Gastroesophageal sphincter (tissue), 3 donors: ENCODE results near the gene LSM6.

Experiments
- POLR2A ChIP-seq, 2 donors: fragments of 450-650 bp; IDR thresholded peaks; one replicate each; pipeline ENCODE4 v1.6.1; 2017; ENCODE audit warnings: antibody characterized with exemption in 2 of 2, mild to moderate bottlenecking in 2 of 2, moderate library complexity in 1 of 2
- POLR2AphosphoS5 ChIP-seq: sonication (generic); formaldehyde crosslinking; IDR thresholded peaks from one replicate; pipeline ENCODE4 v1.6.1; 2017; ENCODE audit warnings: antibody characterized with exemption
- TF ChIP-seq, protein P1 (sequence below), 4 experiments: fragments of 200-600 bp in 2 of 4; fragments of 450-650 bp in 2 of 4; sonication (generic) in 1 of 4; IDR thresholded peaks; one replicate each; pipeline ENCODE4 v1.5.1; 2017 to 2019; ENCODE audit warnings: antibody characterized with exemption in 4 of 4, mild to moderate bottlenecking in 2 of 4, moderate library complexity in 2 of 4

GRCh38 chr4:146222313-146222712, 46.8 kb downstream of the LSM6 start:
- TF ChIP-seq POLR2A (IDR thresholded peaks at IDR 0.05): no peak
- TF ChIP-seq, protein P1, sequence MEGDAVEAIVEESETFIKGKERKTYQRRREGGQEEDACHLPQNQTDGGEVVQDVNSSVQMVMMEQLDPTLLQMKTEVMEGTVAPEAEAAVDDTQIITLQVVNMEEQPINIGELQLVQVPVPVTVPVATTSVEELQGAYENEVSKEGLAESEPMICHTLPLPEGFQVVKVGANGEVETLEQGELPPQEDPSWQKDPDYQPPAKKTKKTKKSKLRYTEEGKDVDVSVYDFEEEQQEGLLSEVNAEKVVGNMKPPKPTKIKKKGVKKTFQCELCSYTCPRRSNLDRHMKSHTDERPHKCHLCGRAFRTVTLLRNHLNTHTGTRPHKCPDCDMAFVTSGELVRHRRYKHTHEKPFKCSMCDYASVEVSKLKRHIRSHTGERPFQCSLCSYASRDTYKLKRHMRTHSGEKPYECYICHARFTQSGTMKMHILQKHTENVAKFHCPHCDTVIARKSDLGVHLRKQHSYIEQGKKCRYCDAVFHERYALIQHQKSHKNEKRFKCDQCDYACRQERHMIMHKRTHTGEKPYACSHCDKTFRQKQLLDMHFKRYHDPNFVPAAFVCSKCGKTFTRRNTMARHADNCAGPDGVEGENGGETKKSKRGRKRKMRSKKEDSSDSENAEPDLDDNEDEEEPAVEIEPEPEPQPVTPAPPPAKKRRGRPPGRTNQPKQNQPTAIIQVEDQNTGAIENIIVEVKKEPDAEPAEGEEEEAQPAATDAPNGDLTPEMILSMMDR (IDR thresholded peaks at IDR 0.05): no peak
- no peak for TF ChIP-seq POLR2AphosphoS5
